HG03159 (cell line): Measurements from ENCODE around the gene CACNA2D4.

ENCODE experiments used
- ATAC-seq: cut with Tn5 transposase; IDR thresholded peaks from one replicate; pipeline ENCODE4 v1.9.1; 2021; ENCODE audit warnings: mild to moderate bottlenecking, moderate library complexity; ENCODE audit not compliant: unreplicated experiment

Gene CACNA2D4

DNA sequence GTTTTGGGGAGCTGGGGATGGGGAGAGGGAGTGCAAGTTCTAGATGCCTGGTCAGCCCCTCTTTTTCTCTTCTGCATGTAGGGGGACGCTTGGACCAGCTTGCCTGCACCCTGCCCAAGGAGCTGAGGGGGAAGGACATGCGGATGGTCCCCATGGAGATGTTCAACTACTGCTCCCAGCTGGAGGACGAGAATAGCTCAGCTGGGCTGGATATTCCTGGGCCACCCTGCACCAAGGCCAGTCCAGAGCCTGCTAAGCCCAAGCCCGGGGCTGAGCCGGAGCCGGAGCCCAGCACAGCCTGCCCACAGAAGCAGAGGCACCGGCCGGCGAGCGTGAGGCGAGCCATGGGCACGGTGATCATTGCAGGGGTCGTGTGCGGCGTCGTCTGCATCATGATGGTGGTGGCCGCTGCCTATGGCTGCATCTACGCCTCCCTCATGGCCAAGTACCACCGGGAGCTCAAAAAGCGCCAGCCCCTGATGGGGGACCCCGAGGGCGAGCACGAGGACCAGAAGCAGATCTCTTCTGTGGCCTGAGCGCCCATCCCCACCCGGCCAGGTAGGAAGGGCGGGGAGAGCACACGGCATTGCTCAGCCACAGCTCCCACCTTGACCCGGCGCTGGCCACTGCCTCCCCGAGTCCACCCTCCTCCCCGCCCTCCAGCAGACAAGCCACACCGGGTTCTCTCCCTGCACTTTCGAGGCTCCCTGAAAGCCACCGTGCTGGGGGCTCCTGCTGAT is 84.1 kb downstream of the CACNA2D4 start:
- ATAC-seq = no peak

DNA sequence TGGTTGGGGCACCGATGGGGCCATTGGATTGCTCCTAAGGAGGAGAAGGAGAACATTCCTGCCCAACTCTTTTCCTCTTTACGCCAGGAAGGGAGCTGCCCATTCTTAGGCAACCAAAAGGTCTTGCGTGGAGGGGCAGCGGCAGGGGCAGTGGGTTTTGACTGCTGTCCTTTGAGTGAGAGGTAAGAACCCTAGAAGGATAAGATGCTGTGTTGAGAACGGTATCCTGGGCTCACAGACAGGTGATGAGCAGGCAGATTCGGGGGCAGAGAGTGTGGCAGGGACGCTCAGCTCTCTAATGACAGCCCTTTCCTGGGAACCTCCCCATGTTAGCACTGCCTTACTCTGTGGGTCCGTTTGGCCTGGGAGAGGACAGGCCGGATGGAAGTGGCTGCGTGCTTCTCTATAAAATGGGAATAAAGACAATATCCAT is 84.8 kb downstream of the CACNA2D4 start:
- ATAC-seq = no peak

DNA sequence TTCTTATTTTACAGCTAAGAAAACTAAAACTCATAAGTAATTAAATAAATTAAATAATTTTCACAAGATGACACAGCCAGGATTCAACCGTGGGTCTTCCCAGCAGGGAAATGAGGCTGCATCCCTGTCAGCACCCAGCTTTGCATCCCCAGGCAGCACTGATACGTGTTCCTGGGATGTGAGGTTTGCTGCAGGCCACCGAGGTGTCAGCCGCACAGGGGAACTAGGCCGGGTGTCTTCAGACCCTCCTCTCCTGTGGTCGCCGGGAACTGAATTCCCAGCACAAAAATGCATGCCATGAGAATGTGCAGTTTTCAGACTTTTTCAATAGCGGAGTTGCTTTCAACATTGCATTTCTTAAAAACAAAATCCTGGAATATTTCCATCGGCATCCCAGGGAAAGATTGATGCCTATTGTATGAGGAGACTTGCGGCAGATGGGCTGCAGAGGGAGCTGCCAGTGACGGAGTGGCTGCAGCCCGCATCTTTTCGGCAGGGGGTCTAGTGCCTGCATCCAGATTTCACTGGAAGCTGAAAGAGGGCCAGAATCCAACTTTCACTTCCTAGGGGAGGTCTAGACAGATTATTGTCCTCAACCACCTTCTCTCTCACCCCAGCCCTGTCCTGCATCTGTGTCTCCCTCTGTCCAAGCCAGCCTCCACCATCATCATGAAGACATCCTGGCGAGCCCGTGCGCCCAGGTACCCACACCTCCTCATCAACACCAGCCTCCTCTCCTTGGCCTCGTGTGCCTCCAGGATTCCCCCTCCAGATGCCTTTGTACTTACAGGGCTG is 85.5 kb downstream of the CACNA2D4 start:
- ATAC-seq = no peak

DNA sequence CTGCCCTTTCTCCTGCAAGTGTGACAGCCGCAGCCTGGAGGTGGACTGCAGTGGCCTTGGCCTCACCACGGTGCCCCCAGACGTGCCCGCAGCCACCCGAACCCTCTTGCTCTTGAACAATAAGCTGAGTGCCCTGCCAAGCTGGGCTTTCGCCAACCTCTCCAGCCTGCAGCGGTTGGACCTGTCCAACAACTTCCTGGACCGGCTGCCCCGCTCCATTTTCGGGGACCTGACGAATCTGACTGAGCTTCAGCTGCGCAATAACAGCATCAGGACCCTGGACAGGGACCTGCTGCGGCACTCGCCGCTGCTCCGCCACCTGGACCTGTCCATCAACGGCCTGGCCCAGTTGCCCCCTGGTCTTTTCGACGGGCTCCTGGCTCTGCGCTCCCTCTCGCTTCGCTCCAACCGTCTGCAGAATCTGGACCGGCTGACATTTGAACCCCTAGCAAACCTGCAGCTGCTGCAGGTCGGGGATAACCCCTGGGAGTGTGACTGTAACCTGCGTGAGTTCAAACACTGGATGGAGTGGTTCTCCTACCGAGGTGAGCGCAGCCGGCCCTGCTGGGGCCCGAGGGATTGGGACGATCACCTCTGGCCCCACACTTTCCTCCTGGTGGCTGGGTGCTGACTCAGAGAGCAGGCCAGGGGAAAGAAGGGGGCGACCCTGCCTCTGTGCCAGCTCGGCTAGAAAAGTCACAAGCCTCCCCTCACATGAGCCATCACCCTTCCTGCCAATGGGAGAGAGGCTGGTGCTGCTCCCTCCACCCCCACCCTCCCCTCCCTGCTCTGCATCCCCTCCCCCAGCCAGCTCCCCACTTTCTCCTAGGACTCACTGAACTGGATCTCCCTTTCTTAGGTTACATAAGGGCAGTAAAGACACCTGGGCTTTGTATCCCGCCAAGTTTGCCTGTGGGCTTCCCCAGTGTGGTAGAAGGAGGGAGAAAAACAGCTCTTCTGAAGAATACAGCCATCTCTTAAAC is 87.2 kb downstream of the CACNA2D4 start:
- ATAC-seq = no peak

DNA sequence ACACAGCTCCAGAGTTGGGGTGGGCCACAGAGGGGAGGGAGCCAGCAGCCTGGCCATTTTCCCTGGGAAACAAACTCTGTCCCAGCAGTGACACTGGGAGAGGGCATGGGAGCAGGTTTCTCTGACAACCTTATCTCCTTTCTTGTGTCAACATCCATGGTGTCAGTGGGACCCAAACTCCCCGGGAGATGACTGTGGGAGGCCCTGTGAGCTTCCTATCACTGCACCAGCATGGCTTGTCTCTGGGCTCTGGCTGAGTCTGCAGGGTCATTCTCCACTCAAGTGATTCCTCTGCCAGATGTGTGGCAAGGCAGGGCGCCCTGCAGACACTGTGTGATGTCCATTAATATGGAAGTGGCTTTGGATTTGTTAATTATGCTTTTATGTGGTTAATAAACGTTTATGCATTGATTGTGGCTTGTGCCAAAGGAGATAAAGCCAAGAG is 88.0 kb downstream of the CACNA2D4 start:
- ATAC-seq = no peak

DNA sequence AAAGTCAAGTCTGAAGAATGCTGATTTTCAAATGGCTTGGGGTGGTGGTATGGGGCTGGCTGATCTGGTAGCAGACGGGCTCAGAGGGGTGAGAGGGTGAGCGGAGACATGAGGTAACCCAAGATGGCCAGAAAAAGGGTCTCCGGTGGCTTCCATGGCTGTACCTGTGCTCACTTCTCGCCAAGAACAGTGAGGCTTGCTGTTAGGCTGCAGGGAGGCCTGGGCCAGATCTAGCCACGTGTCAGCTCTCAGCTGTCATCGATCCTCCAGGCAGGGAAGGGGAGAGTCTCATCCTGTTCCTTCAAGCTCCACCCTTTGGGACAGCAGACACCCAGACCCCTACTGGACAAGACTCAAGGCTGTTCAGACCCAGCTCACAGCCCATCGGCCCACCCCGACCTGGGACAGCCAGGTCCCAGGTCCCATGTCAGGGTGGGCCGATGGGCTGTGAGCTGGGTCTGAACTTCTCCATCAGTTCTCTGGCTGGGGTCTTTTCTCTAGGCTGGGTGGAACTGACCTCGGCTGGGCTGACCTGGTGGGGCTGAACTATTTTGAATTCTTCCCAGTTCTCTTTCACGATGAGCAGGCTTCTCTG is 89.0 kb downstream of the CACNA2D4 start:
- ATAC-seq = no peak

DNA sequence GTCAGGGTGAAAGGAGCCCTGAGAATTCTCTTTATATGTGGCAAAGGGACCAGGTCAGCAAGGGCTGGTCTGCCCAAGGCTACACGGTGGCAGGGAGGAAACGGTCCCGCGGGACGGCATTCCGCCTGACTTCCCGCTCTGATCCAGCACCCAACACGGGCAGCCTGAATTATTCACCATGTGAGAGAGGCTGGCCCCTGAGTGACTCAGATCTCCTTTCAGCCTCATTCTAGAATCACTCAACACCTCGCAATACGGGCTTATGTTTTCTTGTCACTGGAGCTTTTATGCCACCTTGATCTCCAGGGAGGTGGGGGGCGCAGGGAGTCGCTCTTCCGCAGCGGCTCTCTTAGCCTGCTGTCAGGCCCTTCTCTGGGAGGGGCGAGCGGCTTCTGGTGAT is 89.6 kb downstream of the CACNA2D4 start:
- no peak for ATAC-seq

DNA sequence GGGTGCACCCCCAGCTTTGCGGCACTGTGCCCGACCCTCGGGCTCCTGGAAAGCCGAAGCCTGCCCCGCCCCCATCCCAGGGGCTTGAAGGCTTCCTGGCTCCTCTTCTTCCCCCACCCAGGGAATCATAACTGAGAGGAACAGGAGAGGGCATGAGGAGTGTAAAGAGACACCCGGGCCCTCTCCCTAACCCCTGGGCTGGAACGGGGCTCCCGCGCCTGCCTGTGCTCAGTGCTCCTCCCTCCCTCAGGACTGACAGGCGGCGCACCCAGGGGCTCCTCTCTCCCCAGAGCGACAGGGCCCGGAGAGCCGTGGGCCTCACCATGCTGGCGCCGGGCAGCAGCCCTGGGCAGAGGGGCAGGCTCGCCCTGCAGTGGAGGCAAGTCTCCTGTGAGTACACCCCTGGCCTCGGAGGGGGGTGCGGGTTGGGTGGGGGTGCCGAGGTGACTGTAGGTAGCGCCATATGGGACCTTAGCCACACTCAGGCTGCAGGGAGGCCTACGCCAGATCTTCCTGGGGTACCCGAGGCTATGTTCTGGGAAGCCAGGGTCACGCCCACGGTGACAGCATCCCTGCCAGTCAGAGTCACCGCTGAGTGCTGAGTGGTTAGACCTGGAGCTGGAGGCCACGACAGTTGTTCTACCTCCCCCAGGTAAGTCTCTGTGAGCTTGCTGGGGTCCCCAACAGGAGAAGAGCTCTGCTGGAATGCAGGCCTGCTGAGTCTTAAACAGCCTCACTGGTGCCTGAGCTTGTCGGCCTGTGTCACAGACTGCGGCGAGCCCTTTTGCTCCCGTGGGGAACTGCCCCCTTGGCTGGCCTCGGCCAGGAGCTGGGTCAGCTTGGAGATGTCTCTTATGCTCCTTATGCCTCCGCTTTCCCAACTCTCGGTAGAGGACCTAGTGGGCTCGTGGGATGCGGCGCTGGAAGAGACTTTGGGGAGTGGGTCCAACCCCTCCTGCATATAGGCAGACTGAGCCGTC is 90.3 kb downstream of the CACNA2D4 start:
- no peak for ATAC-seq

DNA sequence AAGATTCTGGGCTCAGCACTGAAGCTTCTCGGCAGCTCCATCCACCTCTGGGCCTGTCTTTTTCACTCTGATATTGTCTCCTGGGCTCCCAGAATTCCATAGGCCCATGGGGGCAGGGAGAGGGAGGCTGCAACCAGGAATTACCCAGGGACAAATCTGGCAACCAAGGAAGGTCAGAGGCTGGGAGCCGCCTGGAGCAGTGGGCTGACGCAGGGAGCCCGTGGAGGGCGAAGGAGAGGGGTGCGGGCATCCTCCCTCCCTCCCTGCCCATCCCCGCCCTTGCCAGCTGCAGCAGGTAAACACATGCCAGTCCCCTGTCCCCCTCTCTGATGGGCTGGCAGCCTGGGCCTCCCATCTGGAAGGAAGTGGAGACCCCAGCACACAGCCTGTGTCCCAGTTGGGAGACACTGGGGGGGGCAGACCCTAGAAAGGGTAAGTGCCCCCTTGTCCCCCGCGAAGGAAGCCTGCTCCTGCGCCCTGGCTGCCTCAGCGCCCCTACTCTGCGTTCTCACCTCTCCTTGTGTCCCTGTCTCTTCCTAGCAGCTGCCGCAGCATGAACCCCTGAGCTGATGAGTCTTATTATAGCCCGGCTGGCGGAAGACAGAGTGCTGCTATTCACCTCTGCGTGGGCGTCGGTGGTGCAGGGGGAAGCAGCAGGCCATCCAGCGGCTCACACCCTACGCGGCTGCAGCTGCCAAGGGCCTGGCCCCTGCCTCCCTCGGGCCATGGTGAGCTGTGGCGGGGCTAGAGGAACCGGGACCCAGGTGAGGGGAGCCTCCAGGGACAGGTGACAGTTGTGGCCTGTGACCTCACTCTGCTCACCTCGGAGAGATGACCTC is 91.4 kb downstream of the CACNA2D4 start:
- ATAC-seq = no peak

DNA sequence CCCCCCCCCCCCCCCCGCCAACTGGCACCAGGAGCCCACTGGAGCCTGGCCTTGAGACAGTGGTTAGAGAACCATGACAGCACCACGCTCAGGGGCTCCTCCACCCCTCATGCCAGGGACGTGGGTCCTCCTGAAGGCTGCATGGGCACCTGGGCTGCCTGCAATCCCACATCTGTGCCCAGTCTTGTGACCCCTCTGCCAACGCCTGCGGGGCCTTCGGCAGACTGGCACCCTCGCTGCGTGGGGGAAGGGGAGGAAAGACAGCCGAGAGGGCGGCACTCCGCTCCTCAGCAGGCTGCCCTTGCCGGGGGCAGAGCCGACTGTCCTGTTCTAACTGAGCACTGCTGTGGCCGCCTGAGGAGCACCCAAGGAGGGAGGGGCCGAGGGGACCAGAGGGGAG is 92.1 kb downstream of the CACNA2D4 start:
- ATAC-seq = no peak

DNA sequence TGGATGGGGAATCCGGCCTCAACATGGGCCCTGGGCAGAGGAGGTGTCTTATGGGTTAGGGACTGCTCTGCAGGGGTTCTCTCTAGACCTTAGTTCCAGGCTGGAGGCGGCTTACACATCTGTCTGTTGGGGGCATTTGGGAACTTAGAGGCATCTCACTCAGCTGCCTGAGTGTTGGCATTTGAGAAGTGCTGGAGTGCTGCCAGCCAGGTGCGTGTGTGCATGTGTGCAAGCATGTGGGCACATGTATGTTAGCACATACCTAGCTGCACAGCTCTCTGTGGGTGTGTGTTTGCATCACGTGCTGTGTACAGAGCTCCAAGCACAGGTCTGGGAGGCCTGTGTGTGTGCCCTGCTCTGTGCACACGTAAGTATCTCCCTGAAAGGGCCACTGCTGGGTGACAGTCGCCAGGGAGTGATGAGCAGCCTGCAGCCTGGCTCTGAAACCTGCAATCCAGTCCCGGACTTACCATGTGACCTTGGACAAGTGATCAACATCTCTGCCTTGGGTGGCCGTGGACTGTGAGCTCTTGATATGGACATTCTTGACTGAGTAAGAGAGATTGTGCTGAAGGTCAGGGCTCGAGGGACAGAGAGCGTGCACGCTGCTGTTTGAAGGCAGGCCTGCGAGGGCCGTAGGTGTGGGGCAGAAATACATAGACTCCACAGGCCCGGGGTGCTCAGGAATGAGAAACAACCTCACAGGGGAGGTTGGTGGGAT is 92.9 kb downstream of the CACNA2D4 start:
- ATAC-seq = no peak

DNA sequence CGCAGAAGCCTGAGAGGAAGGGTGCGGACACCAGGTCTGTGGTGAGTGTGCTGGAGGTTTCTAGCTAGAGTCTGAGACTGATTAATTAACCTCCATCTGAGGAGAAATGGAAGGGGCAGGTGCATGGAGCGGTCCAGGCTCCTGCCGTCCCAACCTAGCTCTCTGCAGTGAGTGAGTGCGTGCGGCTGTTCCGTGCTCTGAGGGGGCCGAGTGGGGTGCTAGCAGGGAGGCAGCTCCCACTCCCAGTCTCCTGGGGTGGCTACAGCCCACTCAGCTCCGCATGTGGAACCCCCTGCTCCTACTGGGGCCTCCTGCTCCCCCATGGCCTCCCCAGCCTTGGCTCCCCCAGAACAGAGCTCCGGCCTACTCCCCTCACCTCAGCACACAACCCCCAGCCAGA is 95.2 kb downstream of the CACNA2D4 start:
- ATAC-seq = no peak

DNA sequence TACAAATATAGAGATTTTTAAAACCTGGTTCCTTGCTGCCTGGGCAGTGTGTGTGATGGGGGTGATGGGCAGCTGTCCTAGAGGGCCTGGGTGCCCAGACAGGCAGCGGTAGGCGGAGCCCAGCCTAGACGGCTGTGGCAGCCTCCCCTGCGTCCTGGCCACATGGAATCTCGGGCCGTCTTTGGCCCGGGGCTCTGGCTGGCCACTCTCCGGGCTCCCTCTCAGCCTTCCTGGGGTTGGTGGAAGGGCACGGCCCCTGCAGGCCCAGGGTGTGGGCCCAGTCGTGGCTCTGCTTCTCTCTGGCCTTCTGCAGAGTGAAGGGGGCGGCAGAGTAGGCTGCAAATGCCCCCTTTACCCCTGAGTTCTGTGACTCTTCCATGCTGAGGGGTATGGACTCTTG is 95.8 kb downstream of the CACNA2D4 start:
- no peak for ATAC-seq

DNA sequence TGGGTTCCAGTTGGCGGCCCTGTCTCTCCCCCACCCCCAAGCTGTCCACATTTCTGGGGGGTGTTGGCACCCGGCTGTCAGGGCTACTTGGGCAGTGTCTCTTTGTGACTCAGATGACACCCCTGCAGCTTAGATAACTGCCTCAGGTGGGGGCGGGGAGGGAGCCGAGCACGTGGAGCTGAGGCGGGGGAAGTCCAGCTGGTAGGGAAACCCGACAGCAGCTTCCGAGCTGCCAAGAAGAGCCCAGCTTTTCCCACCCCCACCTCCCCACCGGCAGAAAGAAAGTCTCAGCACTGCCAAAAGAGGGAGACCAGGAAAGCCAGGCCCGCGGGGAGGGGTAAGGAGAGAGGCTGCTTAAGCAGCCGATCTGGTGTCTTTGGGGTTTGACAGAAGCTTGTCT is 96.6 kb downstream of the CACNA2D4 start:
- ATAC-seq = no peak

DNA sequence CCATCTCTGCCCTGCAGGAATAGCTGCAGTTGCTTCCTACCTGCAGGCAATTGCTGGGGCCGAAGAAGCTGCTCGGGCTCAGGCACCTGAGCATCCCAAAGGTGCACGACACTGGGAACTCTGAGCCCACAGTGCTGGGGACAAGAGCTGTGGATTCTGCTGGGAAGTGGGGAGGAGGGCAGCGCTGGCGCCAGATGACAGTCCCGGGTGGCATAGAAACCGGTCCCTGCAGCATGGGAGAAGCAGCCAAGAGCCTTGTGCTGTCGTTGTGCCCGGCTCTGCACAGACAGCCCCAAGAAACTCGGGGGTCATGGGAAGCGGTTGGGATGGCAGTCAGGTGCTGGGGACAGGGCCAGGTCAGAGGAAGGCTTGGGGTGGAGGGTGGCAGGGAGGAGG is 97.6 kb downstream of the CACNA2D4 start:
- ATAC-seq = no peak

DNA sequence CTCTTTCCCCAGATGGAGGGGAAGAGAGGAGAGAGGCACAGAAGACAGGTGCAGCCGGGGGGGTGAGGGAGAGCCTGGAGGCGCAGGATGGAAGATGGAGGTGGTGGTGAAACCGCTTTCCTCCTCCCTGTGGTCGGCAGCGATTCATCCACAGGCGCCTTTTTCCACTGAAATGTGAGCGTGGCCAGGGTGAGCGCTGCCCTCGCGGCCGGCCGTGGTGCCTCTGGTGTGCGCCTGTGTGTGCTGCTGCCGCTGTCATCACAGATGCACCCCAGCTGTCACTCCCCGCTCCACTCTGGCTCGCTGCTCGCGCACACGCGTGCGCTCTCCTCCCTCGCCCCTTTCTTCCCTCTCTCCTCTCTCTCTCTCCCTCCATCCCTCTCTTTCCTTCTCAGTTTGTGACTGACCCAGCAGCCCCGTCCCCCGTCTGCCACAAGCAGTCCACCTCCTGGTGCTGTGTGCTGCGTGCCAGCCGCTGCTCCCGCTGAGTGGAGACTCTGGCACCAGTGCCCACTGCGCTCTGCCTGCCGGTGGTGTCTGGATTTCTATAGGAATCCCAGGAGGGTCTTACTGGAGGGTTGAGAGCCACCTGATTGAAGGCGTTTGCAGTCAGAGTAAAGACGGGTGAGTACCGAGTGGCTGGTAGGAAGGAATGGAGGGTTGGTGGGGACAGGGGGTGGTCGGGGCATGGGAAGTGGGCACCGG is 98.1 kb downstream of the CACNA2D4 start, which contains the start of gene LRTM2:
Gene LRTM2, plus strand, starts transcription at position 375 of the 705 bp plus-strand sequence. CDS start 7,584 bp downstream, outside the sequence.
- ATAC-seq = no peak

DNA sequence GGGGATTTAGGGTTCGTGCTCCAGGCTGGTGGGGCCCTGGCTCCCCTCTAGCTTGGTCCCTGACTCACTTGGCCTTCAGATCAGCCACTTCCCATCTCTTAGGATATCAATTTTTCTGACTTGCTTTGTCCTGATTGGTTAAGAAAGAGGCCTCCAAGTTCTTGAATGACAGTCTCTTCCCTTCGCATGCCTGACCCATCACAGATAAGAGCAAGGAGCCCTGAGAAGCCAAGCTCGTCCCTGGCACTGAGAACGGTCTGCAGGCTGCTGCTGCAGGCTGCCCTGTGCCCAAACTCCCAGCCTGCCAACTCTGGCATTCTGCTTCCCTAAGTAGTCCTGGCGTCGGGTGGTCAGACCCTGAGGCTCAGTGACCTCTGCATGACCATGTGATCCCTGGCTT is 98.9 kb downstream of the CACNA2D4 start:
- no peak for ATAC-seq
